IPS-15b (cell line): ENCODE measurements around the gene NRXN3.

Experiments
- H3K27me3 ChIP-seq: one replicate; pipeline ENCODE4 v1.6.1; 2013; ENCODE audit warnings: low read length; ENCODE audit not compliant: control insufficient read depth, insufficient read depth
- H3K36me3 ChIP-seq: one replicate; pipeline ENCODE4 v1.6.1; 2013; ENCODE audit warnings: low read length; ENCODE audit not compliant: control insufficient read depth, insufficient read depth
- H3K4me1 ChIP-seq: one replicate; pipeline ENCODE4 v1.6.1; 2013; ENCODE audit warnings: mild to moderate bottlenecking, low read length; ENCODE audit not compliant: control insufficient read depth, insufficient read depth
- H3K4me3 ChIP-seq: one replicate; pipeline ENCODE4 v1.5.1; 2013; ENCODE audit warnings: low read depth, low read length
- H3K9ac ChIP-seq: one replicate; pipeline ENCODE4 v1.6.1; 2013; ENCODE audit warnings: low read depth, mild to moderate bottlenecking, low read length
- H3K9me3 ChIP-seq: one replicate; pipeline ENCODE4 v1.6.1; 2013; ENCODE audit warnings: mild to moderate bottlenecking, low read length; ENCODE audit not compliant: control insufficient read depth, insufficient read depth

Gene NRXN3

DNA sequence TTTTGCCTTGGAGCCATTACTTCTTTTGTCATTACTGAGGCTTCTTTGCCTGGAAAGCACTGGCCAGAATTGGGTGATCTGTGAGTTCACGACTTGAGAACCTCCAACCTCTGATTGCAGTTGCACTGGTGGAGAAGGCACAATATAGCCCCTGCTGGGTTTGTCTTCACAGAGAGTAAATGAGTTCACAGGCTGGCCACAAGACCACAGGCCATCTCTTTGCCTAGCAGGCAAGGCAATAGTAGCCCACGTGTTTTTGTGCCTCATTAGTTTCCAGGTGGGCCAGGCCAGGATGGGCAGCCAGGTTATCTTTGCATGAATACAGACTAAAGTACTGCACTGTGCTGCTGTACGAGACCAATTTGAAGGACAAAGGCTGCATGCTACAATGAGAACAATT is 468.8 kb downstream of the NRXN3 start:
- no peaks in the 10 kb centered on the region for H3K36me3 ChIP-seq
- no peaks in the 10 kb centered on the region for H3K9me3 ChIP-seq
- no peak overlapping the region for H3K4me3 ChIP-seq
- H3K9ac ChIP-seq: no peak overlapping the region
- H3K4me1 ChIP-seq: no peaks in the 10 kb centered on the region
- no peaks in the 10 kb centered on the region for H3K27me3 ChIP-seq

DNA sequence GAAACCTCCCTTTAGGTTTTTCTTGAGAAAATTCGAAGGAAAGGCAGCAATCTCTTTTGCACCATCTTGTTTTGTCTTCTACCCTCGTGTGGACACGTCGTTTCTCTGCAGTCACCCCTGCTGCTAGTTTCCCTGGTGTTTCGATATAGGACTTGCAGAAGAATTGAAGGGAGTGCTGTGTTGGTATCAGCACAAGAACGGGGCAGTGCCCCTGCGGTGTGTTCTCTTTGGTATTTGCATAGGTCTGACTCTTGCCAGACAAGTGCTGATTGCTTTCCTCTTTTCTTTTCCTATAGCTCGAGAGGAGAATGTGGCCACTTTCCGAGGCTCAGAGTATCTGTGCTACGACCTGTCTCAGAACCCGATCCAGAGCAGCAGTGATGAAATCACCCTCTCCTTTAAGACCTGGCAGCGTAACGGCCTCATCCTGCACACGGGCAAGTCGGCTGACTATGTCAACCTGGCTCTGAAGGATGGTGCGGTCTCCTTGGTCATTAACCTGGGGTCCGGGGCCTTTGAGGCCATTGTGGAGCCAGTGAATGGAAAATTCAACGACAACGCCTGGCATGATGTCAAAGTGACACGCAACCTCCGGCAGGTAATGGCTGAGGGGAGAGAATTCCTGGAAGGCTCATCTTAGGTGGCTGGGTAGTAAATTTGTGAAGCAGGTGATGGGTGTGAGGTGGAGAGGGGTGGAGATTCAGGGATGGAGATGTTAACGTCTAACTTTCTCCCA is 474.8 kb downstream of the NRXN3 start:
- Histone ChIP-seq H3K27me3 (no peaks in the 10 kb centered on the region), H3K36me3 (no peaks in the 10 kb centered on the region)

DNA sequence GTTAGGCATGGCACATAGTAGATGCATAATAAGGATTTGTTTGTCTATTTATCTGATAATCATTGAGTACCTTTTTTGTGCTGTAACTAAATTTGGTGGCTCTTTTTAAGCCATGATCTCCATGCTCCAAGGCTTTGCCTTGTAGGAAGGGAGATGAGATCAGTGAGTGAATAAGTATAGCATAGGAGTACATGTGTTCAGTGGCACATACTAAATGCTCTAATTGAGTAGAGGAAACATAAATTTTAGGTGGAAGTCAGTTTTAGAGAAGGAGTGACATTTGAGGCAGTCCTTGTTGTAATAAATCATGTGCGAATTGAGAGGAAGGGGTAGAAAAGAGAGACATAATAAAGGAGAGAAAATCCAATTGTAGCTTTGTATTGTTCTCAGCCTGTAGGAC is 482.6 kb downstream of the NRXN3 start:
- no peaks in the 10 kb centered on the region for H3K36me3 ChIP-seq
- H3K9ac ChIP-seq: no peak overlapping the region
- no peak overlapping the region for H3K4me3 ChIP-seq
- H3K4me1 ChIP-seq: no peaks in the 10 kb centered on the region
- H3K9me3 ChIP-seq: no peaks in the 10 kb centered on the region
- H3K27me3 ChIP-seq: no peaks in the 10 kb centered on the region

More for the DNA sequence above, 474.8 kb downstream of the NRXN3 start:
- no peaks in the 10 kb centered on the region for H3K4me1 ChIP-seq
- H3K9ac ChIP-seq: no peak overlapping the region
- H3K9me3 ChIP-seq: no peaks in the 10 kb centered on the region
- no peak overlapping the region for H3K4me3 ChIP-seq

DNA sequence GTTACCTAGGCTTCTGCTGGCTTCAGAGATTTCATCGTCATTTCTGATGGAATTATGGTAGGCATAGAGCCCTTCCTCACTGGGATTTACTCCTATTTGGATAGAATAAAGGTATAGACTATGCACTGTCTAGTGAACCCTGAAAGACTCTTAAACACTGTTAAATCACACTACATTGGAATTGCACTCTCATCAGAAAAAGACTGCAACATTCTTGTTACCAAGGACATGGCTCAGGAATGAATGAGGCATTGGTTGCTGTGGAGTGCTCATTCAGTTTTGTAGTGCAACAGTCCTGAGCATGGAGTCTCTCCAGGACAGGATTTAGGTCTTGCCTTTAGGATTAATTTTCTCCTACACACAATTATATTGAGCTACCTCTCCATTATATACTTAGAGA is 483.0 kb downstream of the NRXN3 start:
- Histone ChIP-seq H3K36me3 (no peaks in the 10 kb centered on the region), H3K9ac (no peak overlapping the region), H3K9me3 (no peaks in the 10 kb centered on the region), H3K27me3 (no peaks in the 10 kb centered on the region), H3K4me3 (no peak overlapping the region), H3K4me1 (no peaks in the 10 kb centered on the region)

DNA sequence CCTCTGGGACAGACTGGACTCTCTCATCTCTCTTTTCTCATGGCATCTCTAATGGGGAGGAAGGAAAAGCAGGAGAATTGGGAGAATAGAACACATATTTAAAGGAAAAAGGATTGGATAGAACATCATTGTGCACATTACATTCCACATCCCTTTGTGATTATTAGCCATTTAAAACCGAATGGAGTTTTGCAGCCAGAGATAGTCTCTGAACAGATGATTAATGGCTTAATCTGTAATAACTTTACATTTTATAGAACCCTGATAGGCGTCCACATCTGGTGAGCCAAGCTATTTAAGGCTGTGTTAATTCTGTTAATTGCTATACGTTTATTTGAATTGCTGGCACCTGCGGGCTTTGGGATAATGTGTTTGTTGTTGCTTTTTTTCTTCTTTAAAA is 487.3 kb downstream of the NRXN3 start:
- Histone ChIP-seq H3K27me3 (no peaks in the 10 kb centered on the region), H3K4me3 (no peak overlapping the region), H3K9ac (no peak overlapping the region), H3K4me1 (no peaks in the 10 kb centered on the region), H3K9me3 (no peaks in the 10 kb centered on the region), H3K36me3 (no peaks in the 10 kb centered on the region)

DNA sequence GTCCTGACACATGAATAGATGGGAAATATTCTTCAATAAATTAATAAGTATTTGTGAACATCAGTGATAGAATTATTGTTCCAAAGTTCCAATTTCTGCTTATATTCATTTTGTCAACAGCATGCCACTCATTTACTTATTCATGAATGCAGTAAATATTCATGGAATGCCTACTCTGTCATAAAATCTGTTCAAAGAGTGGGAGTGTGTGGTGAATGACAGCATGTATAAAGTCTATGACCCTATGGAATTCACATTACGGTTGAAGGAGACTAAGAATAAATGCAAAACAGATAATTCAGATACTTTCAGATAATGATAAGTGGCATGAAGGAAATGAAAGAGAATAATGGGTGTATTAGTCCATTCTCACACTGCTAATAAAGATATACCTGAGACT is 494.7 kb downstream of the NRXN3 start:
- Histone ChIP-seq H3K9me3 (no peaks in the 10 kb centered on the region), H3K4me1 (no peaks in the 10 kb centered on the region), H3K4me3 (no peak overlapping the region), H3K9ac (no peak overlapping the region), H3K36me3 (no peaks in the 10 kb centered on the region), H3K27me3 (no peaks in the 10 kb centered on the region)

DNA sequence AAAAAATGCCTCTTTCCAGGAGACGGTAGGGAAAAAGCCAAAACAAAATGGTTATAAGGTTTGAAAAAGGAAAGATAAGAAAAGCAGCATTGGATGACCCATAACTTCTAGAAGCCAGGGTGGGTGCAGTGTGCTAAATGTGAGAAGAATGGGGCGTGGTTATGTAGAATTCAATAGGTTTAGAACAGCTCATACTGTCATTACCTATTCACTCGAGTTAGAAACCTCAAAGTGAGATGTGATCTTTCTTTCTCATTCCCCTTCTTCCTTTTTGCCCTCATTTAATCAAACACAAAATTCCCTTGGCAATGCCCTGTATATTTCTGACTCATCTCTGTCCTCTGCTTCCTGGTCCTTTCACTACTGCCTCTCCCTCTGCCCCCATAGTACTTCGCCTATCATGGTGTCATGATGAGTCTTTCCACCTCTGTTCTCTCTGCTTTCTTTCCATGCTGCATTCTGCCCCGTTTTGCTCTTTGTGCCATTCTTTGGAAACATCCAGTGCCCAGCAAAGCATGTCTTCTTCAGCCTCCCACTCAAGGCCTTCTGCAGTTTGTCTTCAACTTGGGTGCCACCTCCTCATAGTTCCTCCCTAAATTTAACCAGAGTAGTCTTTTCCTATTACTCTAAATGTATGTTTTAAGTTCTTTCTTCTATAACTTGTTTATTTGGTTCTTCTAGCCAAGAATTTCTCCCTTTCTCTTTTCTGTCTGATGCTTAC is 496.3 kb downstream of the NRXN3 start:
- Histone ChIP-seq H3K36me3 (no peaks in the 10 kb centered on the region), H3K4me3 (no peak overlapping the region), H3K9me3 (no peaks in the 10 kb centered on the region), H3K27me3 (no peaks in the 10 kb centered on the region), H3K9ac (no peak overlapping the region), H3K4me1 (no peaks in the 10 kb centered on the region)

DNA sequence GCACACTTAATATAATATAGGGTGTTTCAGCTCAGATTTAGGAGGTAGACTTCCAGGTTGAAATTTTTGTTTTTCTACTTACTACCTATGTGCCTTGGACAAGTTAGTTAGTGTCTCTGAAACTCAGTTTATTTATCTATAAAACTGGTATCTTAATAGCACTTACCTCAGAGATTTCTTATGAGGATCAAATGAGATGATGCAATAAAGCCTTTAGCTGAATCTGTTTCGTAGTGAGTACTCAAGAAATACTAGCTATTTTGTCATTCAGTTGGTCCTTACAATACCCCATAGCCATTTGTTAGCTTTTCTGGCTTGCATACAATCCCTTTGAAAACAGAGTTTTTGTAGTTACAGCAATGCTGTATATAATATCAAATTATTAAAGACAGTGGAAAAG is 497.0 kb downstream of the NRXN3 start:
- H3K9me3 ChIP-seq: no peaks in the 10 kb centered on the region
- H3K9ac ChIP-seq: no peak overlapping the region
- no peaks in the 10 kb centered on the region for H3K27me3 ChIP-seq
- no peak overlapping the region for H3K4me3 ChIP-seq
- no peaks in the 10 kb centered on the region for H3K36me3 ChIP-seq
- H3K4me1 ChIP-seq: no peaks in the 10 kb centered on the region

DNA sequence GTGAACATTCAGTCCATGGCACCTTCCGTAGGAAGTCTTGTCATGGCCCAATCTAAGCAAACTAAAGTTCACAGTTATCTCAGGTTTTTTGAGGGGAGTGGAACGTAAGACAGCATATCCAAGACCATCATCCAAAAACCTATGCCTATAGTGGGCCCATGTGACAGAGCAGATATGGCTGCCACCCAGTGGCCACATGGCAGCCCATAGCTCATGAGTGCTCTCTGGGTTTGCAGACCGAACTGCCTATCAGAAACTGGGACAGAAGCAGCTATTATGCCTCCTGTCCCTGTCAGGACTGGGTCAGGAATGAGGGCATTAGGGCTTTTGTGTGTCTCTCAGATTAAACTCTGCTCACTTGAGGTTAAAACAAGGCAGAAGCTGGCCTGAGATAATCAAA is 503.7 kb downstream of the NRXN3 start:
- H3K9ac ChIP-seq: no peak overlapping the region
- no peaks in the 10 kb centered on the region for H3K27me3 ChIP-seq
- H3K9me3 ChIP-seq: no peaks in the 10 kb centered on the region
- H3K4me3 ChIP-seq: no peak overlapping the region
- no peaks in the 10 kb centered on the region for H3K36me3 ChIP-seq
- H3K4me1 ChIP-seq: no peaks in the 10 kb centered on the region

DNA sequence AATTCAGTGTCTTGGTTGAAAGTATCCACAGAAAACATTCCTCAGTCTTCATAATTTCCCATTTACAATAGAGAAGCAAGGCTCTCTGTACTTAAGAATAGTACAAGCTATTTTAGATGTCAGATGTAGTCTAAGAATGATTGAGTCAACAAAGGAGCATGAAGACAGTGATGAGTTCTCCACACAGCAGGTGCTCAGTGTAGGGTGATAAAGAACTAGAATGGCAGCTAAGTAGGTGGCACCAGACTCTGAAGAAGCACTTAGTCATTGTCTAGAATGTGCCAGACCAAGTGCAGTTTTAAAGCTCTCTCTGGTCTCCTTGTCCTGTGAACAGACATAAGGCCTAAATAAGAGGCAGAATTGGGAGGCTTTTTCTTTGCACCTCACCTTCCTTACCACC is 504.6 kb downstream of the NRXN3 start:
- Histone ChIP-seq H3K36me3 (no peaks in the 10 kb centered on the region), H3K9me3 (no peaks in the 10 kb centered on the region), H3K4me3 (no peak overlapping the region), H3K27me3 (no peaks in the 10 kb centered on the region), H3K4me1 (no peaks in the 10 kb centered on the region), H3K9ac (no peak overlapping the region)

DNA sequence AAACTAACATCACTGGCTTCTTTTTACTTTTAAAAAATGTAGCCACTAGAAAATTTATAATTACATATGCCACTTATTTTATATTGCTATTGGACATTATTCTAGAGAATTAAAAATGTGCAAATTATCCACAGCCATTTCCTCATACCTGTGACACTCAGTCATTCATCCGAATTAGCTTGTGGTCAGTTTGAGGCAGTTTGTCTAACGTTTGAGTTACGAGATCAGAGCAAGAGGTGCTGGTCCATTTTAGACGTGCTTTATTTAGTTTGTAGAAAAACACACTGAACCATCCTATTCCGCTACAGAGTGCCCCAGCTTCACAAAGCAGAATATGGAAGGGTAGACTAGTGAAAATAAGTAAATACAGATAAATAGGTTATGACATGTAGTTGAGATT is 513.0 kb downstream of the NRXN3 start:
- no peak overlapping the region for H3K9ac ChIP-seq
- H3K4me3 ChIP-seq: no peak overlapping the region
- no peaks in the 10 kb centered on the region for H3K36me3 ChIP-seq
- H3K4me1 ChIP-seq: no peaks in the 10 kb centered on the region
- no peaks in the 10 kb centered on the region for H3K27me3 ChIP-seq
- no peaks in the 10 kb centered on the region for H3K9me3 ChIP-seq

DNA sequence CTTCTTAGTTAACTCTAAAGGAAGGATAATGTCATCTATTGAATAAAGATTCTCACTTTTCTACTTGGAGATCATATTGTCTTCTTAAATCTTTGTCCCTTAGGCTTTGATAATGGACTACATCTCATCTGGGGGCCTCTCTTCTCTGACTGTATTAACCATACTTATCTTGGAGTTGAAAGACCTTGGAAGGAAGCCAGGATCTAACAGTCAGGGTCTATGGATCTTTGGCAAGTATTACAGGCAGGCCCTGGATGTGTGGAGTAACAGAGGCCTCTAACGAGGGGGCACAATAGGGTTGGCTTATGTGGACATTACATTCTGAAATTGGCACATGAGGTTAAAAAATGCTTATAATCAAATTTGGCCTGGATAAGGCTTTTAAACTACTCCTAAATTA is 513.8 kb downstream of the NRXN3 start:
- Histone ChIP-seq H3K9me3 (no peaks in the 10 kb centered on the region), H3K4me1 (no peaks in the 10 kb centered on the region), H3K36me3 (no peaks in the 10 kb centered on the region), H3K9ac (no peak overlapping the region), H3K27me3 (no peaks in the 10 kb centered on the region), H3K4me3 (no peak overlapping the region)
